ENCODE measurements around the gene OTOG.

OTOG gene

DNA sequence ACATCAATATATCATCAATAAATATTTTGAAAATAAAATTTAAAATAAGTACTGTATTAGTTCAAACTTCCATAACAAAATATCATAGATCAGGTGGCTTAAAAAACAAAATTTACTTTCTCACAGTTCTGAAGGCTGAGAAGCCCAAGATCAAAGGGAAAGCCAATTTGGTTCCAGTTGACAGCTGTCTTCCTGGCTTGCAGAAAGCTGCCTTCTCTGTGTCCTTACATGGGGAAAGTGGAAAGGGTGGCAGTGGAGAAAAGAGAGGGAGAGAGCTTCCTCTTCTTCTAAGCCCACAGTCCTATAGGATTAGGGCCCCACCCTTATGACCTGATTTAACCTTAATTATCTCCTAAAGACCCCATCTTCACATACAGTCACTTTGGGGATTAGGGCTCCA lies 121.1 kb downstream of the OTOG start:
- DNase-seq, result no peak

DNA sequence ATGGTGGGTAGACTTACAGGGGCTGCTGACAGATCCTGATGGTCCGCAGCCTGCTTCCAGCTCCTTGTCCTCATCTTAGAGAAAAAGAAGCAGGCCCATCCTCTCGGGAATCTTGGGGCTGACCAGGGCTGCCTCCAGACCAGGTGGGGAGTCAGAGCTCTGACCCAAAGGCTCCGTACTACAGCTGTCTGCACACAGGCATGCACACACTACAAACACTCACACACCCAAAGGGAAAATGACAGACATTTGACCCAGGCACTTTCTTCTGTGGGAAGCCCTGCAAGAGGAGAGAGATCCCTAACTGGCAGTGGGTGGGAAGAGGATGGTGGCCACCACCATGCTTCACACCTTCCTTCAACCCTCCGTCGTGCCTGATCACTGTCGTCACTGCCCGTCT lies 125.4 kb downstream of the OTOG start:
- no peak for DNase-seq

GRCh38 chr11:17673951-17674350 lies 126.9 kb downstream of the OTOG start:
- no peak for DNase-seq

DNA sequence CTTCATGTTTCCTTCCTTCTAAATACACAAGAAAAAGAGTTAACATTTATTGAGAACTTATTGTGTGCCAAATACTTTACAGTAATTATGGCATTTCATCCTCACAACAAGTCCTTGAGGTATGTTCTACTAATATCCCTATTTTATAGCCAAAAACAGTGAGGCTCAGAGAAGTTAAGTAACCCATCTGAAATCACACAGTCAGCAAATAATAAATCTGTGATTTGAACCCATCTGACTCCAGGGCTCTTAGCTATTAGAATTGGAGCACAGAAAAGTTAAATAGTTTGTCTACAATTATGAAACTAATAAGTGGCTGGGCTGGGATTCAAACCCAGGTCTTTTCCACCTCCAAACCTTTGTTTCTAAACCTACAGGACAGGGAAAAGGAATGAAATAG lies 135.8 kb downstream of the OTOG start:
- DNase-seq, result no peak

- DNase-seq, result no peak
These were observed 136.5 kb downstream of the OTOG start for GRCh38 chr11:17683377-17684161.

- no peak for DNase-seq
These were observed 137.5 kb downstream of the OTOG start for GRCh38 chr11:17684550-17684949.

DNA sequence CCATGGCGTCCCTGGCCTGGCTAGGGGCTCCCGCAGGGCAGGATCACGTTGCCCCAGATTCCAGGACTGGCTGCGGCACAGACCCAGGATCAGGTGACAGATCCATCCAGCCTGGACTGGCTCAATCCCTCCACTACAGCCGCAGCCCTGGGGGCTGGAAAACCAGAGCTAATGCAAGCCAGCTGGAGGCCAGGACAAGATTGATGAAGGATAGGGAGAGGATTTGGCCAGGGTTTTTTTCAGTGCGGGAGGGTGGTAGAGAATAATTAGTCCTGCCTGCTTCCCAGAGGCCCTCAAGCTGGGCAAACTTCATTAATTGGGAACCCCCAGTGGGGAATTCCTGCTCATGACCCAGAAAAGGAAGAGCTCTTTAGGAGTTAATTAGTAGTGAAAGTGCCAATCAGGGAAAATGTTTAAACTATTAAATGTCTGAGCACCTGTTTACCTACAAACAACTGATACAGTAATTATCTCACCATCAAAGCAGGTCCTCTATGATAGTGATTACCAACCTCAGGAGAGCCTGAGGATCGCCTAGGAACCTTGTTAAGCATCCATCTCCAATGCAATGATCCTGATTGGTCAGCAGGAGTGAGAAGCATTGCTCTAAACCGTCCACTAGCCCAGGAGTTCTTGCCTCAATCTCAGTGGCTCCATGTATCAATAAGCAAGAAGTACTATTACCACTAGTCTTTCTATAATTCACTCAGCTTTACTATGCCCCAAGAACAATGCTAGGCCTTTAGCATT lies 139.3 kb downstream of the OTOG start:
- DNase-seq, result no peak

DNA sequence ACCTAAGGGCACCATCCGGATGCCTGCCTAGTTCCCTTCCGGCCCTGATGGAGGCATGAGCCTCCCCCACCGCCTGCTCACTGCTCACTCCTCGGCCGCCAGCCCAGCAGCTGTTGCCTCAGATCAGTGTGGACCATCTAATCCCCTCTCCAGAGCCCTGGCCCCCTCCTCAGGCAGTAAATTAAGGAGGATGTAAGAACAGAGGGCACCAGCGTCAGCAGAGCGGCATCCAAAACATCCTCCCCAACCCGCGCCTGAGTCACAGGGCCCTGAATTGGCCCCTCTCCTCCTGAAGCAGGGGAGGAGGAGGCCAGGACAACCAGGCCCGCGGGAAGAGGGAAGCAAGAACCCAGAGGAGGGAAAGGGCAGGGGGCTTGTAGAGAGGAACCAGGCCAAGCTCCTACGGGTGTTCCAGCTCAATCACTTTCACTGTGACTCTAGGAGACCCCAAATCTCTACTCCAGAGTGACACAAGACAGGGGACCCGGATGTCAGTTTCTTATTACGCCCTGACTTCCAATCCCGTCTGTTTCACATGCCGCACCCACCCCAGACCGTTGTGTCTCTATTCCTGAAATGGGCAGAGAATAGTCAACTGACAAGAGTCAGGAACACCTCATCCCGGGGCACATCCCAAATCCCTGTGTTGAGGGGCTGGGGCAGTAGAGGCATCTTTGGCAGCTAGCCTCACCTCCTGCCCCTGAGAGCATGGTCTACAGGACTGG lies 141.0 kb downstream of the OTOG start:
- DNase-seq, result no peak

DNA sequence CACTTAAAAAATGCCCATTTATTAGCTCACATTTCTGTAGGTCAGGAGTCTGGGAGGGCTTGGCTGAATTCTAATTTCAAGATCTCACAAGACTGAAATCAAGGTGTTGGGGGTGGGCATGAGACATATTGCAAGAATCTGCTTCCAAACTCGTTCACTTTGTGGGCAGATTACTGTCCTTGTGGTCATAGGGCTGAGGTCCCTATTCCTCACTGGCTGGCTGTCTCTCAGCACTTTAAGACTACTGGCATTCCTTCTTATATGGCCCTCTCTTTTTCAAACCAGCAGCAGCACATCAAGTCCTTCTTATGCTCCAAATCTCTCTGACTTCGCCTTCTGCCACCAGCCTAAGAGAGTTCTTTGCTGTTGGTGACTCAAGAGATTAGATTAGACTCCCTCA lies 144.5 kb downstream of the OTOG start:
- DNase-seq, result no peak

DNA sequence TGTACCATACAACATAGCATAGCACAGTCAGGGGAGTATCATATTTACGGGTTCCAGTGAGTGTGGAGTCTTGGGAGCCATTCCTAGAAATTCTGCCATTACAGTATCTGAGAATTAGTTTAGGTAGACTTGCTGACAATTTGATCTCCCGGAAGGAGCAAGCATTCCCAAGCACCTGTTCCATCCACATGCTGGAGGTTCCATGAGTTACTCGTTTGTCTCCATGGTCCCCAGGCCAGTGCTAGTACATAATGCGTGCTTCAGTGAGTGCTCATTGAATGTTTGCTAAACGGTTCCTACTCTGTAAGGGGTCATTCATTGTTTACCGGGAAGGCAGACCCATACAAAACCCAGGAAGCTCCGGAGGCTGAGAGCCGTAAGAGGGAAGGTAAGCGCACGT lies 144.9 kb downstream of the OTOG start:
- DNase-seq, result no peak

- no peak for DNase-seq
These were observed 145.9 kb downstream of the OTOG start for GRCh38 chr11:17692931-17693330.

DNA sequence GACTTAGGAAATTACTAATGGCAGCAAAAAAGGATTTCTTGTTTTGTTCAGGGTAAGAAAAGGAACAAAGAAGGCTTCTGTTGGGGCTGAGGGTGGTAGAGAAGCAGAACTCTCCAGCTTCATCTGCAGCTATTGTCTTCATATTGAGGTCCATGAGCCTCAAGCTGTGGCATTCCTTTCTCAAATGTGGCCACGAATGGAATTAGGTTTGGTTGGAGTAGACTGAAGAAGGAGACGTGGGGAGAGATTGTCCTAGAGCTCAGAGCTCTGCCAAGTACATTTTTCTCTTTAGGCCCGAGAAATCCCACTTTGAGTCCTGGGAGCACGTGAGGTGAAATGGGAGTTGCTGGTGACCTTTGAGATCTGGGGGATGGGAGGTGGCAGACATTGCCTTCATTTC lies 146.5 kb downstream of the OTOG start:
- DNase-seq, result no peak

- no peak for DNase-seq
These were observed 147.5 kb downstream of the OTOG start for GRCh38 chr11:17694494-17695110.

- no peak for DNase-seq
These were observed 148.7 kb downstream of the OTOG start for GRCh38 chr11:17695454-17696441.

DNA sequence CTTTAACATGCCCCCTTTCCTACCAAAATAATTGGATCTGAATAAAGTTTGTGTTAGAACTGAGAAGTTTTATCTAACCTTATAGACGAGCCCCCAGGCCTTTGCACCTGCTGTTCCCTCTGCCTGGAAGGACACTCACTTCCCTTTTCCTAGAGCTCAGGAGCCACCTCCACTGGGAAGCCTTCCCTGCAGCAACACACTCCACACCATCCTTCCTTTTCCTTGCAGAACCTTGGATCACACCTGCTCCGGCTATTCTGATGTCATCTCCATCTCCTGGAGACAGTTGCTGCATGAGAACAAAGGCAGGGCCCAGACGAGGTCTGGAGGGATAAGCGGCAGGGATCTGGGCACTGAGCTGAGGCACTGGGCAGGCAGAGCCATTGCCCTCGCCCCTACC lies 149.7 kb downstream of the OTOG start:
- DNase-seq, result no peak
